Activated CD4-positive, CD25-positive, alpha-beta regulatory T cell treated with anti-CD3 and anti-CD28 coated beads, Interleukin-2, amount 50 U/mL, for 16 hours (primary cell): ENCODE measurements around the gene TRMT44.
"Not testable (repeated sequence)": the region's sequence is repeated elsewhere in the genome, so short reads cannot be mapped to it uniquely, and the experiment has no call there.

Source experiments
- DNase-seq: peaks from one replicate; pipeline ENCODE4 v3.0.0-alpha.2; 2020; ENCODE audit warnings: low read depth, low spot score

TRMT44 gene

GRCh38 chr4:8405516-8405875, 35.1 kb upstream of the TRMT44 start:
- no peak for DNase-seq

GRCh38 chr4:8406887-8407286, 33.7 kb upstream of the TRMT44 start:
- not testable (repeated sequence) for DNase-seq

GRCh38 chr4:8407316-8407715, 33.3 kb upstream of the TRMT44 start:
- no peak for DNase-seq

GRCh38 chr4:8407756-8408155, 32.8 kb upstream of the TRMT44 start:
- no peak for DNase-seq

GRCh38 chr4:8409264-8410065, 31.1 kb upstream of the TRMT44 start:
- DNase-seq = no peak

GRCh38 chr4:8410066-8410625, 30.4 kb upstream of the TRMT44 start:
- DNase-seq = no peak

GRCh38 chr4:8410641-8411271, 29.8 kb upstream of the TRMT44 start:
- DNase-seq = no peak

GRCh38 chr4:8411351-8412180, 29.0 kb upstream of the TRMT44 start:
- DNase-seq = no peak

- no peak for DNase-seq
Observed at GRCh38 chr4:8412288-8412687, 28.3 kb upstream of the TRMT44 start.

GRCh38 chr4:8414377-8414776, 26.2 kb upstream of the TRMT44 start:
- DNase-seq = no peak

GRCh38 chr4:8417071-8417614, 23.4 kb upstream of the TRMT44 start:
- DNase-seq = no peak

- no peak for DNase-seq
Observed at GRCh38 chr4:8419222-8420041, 21.1 kb upstream of the TRMT44 start.

GRCh38 chr4:8420151-8420550, 20.4 kb upstream of the TRMT44 start:
- not testable (repeated sequence) for DNase-seq

- DNase-seq = no peak
Observed at GRCh38 chr4:8422327-8422726, 18.2 kb upstream of the TRMT44 start.

- no peak for DNase-seq
Observed at GRCh38 chr4:8422786-8423185, 17.8 kb upstream of the TRMT44 start.

- DNase-seq = no peak
Observed at GRCh38 chr4:8427262-8427661, 13.3 kb upstream of the TRMT44 start.

GRCh38 chr4:8427761-8428287, 12.8 kb upstream of the TRMT44 start:
- DNase-seq = no peak

- DNase-seq = peak; percentile 82
Observed at GRCh38 chr4:8428288-8429097, 12.1 kb upstream of the TRMT44 start.

- DNase-seq = no peak
Observed at GRCh38 chr4:8431553-8431952, 9.0 kb upstream of the TRMT44 start.

- DNase-seq = no peak
Observed at GRCh38 chr4:8433136-8433535, 7.4 kb upstream of the TRMT44 start.
